Measurements from ENCODE around the gene SLC35E4. TPM values are rescaled to one million over a fixed set of nuclear protein-coding genes. Genes with fewer than 3 reads are reported as not detected.
"Not testable (repeated sequence)": the region's sequence is repeated elsewhere in the genome, so short reads cannot be mapped to it uniquely, and the experiment has no call there.

Gene SLC35E4, protein sequence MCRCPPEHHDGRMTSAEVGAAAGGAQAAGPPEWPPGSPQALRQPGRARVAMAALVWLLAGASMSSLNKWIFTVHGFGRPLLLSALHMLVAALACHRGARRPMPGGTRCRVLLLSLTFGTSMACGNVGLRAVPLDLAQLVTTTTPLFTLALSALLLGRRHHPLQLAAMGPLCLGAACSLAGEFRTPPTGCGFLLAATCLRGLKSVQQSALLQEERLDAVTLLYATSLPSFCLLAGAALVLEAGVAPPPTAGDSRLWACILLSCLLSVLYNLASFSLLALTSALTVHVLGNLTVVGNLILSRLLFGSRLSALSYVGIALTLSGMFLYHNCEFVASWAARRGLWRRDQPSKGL
- polyA plus RNA-seq (ENCODE audit: low read depth in 6 of 6): under 1 TPM in 5 of 6 donors, not detected in 1; 0.09 to 0.45 (median 0.33) TPM

DNA sequence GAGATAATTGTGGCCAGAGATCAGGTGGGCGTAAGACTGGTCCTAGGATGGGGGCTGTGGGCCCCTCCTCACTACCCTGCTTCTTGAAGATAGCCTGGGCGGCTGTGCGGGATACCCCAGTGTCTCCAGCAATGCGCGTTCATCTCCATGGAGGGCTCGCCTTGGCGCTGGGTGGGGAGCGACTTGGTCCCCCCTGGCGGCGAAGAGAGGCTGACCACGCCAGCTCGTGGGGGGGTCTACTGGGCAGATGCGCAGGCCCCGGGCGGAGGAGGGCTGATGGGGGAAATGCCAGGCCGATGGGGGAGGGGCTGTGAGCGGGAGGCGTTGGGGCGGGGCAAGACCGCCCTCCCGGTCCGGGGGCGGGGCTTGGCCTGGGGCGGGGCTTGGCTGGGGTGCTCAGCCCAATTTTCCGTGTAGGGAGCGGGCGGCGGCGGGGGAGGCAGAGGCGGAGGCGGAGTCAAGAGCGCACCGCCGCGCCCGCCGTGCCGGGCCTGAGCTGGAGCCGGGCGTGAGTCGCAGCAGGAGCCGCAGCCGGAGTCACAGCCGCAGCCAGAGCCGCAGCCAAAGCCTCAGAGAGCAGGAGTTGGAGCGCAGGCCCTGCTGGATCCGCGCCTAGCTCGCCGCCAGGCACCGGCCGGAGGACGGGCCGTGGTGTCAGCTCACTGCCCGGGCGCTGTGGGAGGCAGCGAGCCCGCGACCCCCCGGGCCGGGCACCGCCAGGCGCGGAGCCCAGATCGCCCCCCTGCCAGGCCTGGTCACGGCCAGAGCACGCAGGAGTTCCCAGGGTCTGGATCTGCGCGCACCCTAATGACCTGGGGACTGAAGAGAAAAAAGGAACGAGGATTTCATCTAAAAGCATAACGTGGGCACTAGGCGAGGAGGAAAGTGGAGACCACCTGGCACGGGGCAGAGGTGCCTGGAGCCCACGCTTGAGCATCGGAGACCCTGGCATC, at the start of gene SLC35E4:
TSS of gene SLC35E4 (plus strand) at position 509 of the 953 bp plus-strand sequence. CDS start 670 bp downstream, outside the sequence.
- H3K36me3 Mint-ChIP-seq: no peaks in the 10 kb centered on the region
- ATAC-seq (ENCODE audit: low read depth in 2 of 2) (peak; percentile 73), DNase-seq (peak; percentile 88)
- no peaks in the 10 kb centered on the region for H3K27me3 Mint-ChIP-seq
- H3K27ac Mint-ChIP-seq: peak within 1 kb of the TSS; percentile 88 to 98 (median 92)
- peaks cover 17 to 25% (median 18%) of the 10 kb centered on the region in 3 donors for H3K4me1 Mint-ChIP-seq
- H3K9me3 Mint-ChIP-seq: no peaks in the 10 kb centered on the region
- H3K4me3 Mint-ChIP-seq: peak within 1 kb of the TSS; percentile 86 to 92 (median 91)

DNA sequence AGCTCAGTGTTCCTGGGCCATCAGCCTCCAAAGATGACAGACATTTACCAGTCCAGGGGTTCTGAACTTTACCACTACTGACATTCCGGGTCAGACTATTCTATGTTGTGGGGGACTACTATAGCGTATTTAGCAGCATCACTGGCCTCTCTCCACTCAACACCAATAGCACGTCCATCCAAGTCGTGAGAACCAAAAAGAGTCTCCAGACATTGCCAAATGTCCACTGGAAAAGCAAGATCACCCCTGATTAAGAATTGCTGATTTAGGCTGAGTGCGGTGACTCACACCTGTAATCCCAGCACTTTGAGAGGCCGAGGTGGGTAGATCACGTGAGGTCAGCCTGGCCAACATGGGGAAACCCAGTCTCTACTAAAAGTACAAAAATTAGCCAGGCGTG, 49.2 kb upstream of the SLC35E4 start:
- Mint-ChIP-seq H3K9me3 (no peaks in the 10 kb centered on the region), H3K27ac (no peak overlapping the region), H3K36me3 (peaks cover 7 to 14% of the 10 kb centered on the region in 2 donors), H3K4me3 (peak overlapping the region in 2 of 8 donors; percentile 24 to 34), H3K27me3 (no peaks in the 10 kb centered on the region), H3K4me1 (peaks cover 0 to 10% (median 0%) of the 10 kb centered on the region in 3 donors)
- DNase-seq (no peak), ATAC-seq (ENCODE audit: low read depth in 2 of 2) (no peak)

DNA sequence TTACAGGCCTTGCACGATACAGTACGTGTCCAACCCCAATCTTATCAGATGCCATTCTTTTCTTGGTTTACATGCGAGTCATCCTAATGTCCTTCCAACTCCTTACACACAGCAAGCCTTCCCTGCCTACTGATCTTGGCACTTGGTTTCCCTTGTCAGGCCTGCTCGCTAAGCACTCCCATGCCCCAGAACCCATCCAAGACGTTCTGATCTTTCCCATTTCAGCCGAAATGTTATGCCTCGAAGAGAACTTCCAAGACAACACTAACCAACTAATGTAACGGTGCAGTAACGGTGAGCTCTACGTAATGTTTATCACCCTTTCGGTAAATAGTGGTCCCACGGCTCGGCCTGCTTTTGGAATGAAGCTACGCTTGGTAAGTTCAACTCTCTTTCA, 44.4 kb upstream of the SLC35E4 start:
- peaks cover 0 to 10% (median 0%) of the 10 kb centered on the region in 3 donors for H3K4me1 Mint-ChIP-seq
- no peaks in the 10 kb centered on the region for H3K9me3 Mint-ChIP-seq
- no peak overlapping the region for H3K4me3 Mint-ChIP-seq
- ATAC-seq (ENCODE audit: low read depth in 2 of 2) (no peak), DNase-seq (no peak)
- no peak overlapping the region for H3K27ac Mint-ChIP-seq
- peaks cover 0 to 9% (median 5%) of the 10 kb centered on the region in 3 donors for H3K27me3 Mint-ChIP-seq
- peaks cover 0 to 14% of the 10 kb centered on the region in 2 donors for H3K36me3 Mint-ChIP-seq

DNA sequence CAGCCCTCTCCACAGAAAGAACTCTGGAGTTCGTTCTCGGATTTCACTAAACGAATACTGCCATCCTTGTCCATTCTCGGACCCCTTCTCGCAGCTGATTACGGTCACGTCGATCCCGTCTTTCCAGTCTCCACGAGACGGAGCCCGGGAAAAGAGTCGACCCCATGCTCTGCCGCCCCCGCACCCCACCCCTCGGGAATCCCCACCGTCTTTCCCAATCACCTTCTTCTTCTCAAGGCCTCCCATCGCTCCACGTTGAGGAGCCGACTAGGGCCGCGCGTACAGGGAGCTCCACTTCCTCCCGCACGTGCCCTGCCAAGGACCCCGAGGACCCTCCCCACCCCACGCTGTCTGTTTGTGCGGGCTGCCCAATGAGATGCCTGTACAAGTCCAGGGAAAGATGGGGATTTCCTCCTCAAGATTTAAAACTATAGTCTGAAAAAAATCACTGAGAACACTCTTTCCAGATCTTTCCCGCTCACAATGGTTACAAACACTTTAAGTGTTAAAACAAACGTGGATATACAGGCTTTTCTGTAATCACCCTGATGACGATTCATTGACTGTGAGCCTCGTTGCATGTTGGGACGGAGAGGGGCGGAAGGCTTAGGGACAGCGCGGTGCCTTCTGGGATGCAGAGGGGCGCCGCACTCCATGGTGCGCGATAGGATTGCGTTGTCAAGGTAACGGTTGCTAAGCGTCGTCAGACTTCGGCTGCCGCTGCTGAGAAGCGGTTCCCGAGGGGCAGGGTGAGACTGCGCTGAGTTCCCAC, 43.8 kb upstream of the SLC35E4 start, which contains the start of gene PES1:
TSS of gene PES1 (minus strand) at position 323 of the 772 bp plus-strand sequence. CDS start at position 246, 77 bp downstream.
- H3K36me3 Mint-ChIP-seq: peaks cover 0 to 9% of the 10 kb centered on the region in 2 donors

DNA sequence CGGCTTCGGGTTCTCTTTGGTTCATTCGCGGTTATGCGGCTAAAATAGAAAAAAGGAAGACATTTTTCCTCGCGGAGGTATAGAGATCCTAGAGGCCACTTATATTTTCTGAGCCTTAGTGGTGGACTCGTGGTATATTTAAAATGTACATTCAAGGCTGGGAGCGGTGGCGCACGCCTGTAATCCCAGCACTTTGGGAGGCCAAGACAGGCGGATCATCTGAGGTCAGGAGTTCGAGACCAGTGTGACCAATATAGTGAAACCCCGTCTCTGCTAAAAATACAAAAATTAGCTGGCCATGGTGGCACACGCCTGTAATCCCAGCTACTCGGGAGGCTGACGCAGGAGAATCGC, 43.2 kb upstream of the SLC35E4 start:
- peaks cover 0 to 10% (median 0%) of the 10 kb centered on the region in 3 donors for H3K4me1 Mint-ChIP-seq
- not testable (repeated sequence) for H3K27ac Mint-ChIP-seq; H3K36me3 Mint-ChIP-seq; ATAC-seq (ENCODE audit: low read depth in 2 of 2); H3K9me3 Mint-ChIP-seq; DNase-seq; H3K27me3 Mint-ChIP-seq; H3K4me3 Mint-ChIP-seq

More for the DNA sequence above, 43.8 kb upstream of the SLC35E4 start, which contains the start of gene PES1:
- ATAC-seq (ENCODE audit: low read depth in 2 of 2) (peak; percentile 97 to 98), DNase-seq (peak; percentile 97)
- Mint-ChIP-seq H3K4me3 (no peak within 1 kb of the TSS), H3K27me3 (peaks cover 0 to 9% (median 5%) of the 10 kb centered on the region in 3 donors), H3K4me1 (peaks cover 0 to 10% (median 0%) of the 10 kb centered on the region in 3 donors), H3K27ac (no peak within 1 kb of the TSS), H3K9me3 (no peaks in the 10 kb centered on the region)

DNA sequence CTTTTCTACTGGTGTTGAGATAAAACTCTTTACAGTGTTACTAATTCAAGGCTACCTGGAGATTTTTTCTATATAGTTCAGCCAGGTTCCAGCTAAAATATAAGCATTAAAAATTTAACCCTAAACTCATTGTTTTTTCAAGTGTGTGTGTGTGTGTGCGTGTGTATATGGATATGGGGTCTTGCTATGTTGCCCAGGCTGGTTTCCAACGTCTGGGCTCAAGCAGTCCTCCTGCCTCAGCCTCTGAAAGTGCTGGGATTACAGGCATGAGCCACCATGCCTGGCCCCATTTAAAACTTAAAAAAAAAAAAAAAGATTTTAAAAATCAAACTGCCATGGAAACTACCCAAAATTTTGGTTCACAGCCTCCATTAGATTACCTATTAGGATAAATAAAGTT, 39.4 kb upstream of the SLC35E4 start:
- Mint-ChIP-seq H3K27me3 (peaks cover 0 to 9% (median 5%) of the 10 kb centered on the region in 3 donors), H3K27ac (no peak overlapping the region), H3K9me3 (no peaks in the 10 kb centered on the region), H3K4me1 (no peaks in the 10 kb centered on the region), H3K4me3 (no peak overlapping the region), H3K36me3 (no peaks in the 10 kb centered on the region)
- DNase-seq (no peak), ATAC-seq (ENCODE audit: low read depth in 2 of 2) (no peak)

DNA sequence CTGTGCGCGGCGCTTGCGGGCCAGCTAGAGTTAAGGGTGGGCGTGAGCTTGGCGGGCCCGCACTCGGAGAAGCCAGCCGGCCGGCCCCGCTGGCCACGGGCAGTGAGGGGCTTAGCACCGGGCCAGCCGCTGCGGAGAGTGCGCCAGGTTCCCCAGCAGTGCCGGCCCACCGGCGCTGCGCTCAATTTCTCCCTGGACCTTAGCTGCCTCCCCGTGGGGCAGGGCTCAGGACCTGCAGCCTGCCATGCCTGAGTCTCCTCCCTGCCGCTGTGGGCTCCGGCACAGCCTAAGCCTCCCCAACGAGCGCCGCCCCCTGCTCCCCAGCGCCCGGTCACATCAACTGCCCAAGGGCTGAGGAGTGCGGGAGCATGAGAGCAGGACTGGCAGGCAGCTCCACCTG, 38.7 kb upstream of the SLC35E4 start:
- no peaks in the 10 kb centered on the region for H3K4me1 Mint-ChIP-seq
- H3K36me3 Mint-ChIP-seq: no peaks in the 10 kb centered on the region
- no peaks in the 10 kb centered on the region for H3K9me3 Mint-ChIP-seq
- DNase-seq: no peak
- no peak overlapping the region for H3K4me3 Mint-ChIP-seq
- peaks cover 0 to 9% (median 5%) of the 10 kb centered on the region in 3 donors for H3K27me3 Mint-ChIP-seq
- H3K27ac Mint-ChIP-seq: no peak overlapping the region
- no peak for ATAC-seq (ENCODE audit: low read depth in 2 of 2)

DNA sequence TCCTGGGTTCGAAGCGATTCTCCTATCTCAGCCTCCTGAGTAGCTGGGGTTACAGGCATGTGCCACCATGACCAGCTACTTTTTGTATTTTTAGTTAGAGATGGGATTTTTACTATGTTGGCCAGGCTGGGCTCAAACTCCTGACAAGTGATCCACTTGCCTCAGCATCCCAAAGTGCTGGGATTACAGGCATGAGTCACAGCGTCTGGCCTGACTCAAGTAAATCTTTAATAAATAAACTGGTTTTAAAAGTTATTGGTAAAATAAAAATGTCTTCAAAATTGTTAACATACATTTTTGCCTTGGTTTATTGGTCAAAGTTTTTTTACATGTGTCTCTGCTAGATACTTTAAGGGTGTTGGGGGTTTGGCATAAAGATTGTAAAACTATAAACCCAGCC, 36.6 kb upstream of the SLC35E4 start:
- no peak for ATAC-seq (ENCODE audit: low read depth in 2 of 2)
- H3K27ac Mint-ChIP-seq: no peak overlapping the region
- H3K27me3 Mint-ChIP-seq: peaks cover 0 to 5% (median 0%) of the 10 kb centered on the region in 3 donors

DNA sequence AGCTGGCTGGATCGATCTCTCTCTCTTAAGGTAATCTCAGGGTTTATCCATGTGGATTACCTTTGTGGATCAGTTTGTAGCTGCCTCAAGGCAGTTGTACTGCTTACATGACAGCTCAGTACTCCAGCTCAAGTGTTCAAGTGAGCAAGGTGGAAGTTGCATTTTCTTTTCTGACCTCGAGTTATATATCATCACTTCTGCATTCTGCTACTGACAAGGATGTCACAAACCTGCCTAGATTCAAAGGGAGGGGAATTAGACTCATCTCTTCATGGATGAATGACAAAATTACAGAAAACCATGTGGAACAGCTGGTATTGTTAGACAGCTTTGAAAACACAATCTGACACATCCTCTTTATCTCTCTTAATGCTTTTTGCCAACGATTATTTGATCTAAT, 34.7 kb upstream of the SLC35E4 start:
- peak; percentile 50 to 58 for ATAC-seq (ENCODE audit: low read depth in 2 of 2)
- Mint-ChIP-seq H3K9me3 (no peaks in the 10 kb centered on the region), H3K4me1 (peaks cover 5 to 7% (median 7%) of the 10 kb centered on the region in 3 donors), H3K27me3 (peaks cover 0 to 3% (median 0%) of the 10 kb centered on the region in 3 donors), H3K36me3 (no peaks in the 10 kb centered on the region), H3K4me3 (no peak overlapping the region), H3K27ac (peak overlapping the region in 1 of 6 donors; percentile 66)
- DNase-seq: no peak

More for the DNA sequence above, 36.6 kb upstream of the SLC35E4 start:
- H3K4me3 Mint-ChIP-seq: no peak overlapping the region
- DNase-seq: no peak
- H3K4me1 Mint-ChIP-seq: no peaks in the 10 kb centered on the region
- H3K9me3 Mint-ChIP-seq: no peaks in the 10 kb centered on the region
- H3K36me3 Mint-ChIP-seq: no peaks in the 10 kb centered on the region

DNA sequence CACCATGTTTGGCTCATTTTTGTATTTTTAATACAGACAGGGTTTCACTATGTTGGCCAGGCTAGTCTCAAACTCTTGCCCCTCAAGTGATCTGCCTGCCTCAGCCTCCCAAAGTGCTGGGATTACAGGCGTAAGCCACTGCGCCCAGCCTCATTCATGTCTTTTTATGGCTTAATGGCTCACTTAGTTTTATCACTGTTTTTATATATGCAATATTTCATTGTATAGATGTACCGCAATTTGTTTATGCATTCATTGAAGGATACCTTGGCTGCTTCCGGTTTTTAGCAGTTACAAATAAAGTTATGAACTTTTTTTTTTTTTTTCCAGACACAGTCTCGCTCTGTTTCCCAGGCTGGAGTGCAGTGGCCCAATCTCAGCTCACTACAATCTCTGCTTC, 34.1 kb upstream of the SLC35E4 start:
- Mint-ChIP-seq H3K4me1 (peaks cover 7 to 11% (median 8%) of the 10 kb centered on the region in 3 donors), H3K9me3 (no peaks in the 10 kb centered on the region), H3K27me3 (no peaks in the 10 kb centered on the region), H3K27ac (peak overlapping the region in 1 of 6 donors; percentile 6), H3K4me3 (no peak overlapping the region), H3K36me3 (no peaks in the 10 kb centered on the region)
- DNase-seq (no peak), ATAC-seq (ENCODE audit: low read depth in 2 of 2) (no peak)

DNA sequence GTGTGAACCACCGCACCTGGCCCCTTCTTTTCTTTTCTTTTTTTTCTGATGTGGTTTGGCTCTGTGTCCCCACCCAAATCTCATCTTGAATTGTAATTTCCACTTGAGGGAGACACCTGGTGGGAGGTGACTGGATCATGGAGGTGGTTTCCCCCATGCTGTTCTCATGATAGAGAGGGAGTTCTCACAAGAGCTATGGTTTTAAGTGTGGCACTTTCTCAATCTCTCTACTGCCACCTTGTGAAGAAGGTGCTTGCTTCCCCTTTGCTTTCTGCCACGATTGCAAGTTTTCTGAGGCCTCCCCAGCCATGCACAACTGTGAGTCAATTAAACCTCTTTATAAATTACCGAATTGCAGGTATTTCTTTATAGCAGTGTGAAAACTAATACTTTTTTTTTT, 33.5 kb upstream of the SLC35E4 start:
- Mint-ChIP-seq H3K36me3 (no peaks in the 10 kb centered on the region), H3K4me3 (peak overlapping the region in 1 of 8 donors; percentile 1), H3K27me3 (peaks cover 0 to 2% (median 0%) of the 10 kb centered on the region in 3 donors), H3K27ac (no peak overlapping the region), H3K4me1 (peaks cover 11 to 17% (median 12%) of the 10 kb centered on the region in 3 donors), H3K9me3 (no peaks in the 10 kb centered on the region)
- DNase-seq: no peak
- peak; percentile 38 to 54 for ATAC-seq (ENCODE audit: low read depth in 2 of 2)

DNA sequence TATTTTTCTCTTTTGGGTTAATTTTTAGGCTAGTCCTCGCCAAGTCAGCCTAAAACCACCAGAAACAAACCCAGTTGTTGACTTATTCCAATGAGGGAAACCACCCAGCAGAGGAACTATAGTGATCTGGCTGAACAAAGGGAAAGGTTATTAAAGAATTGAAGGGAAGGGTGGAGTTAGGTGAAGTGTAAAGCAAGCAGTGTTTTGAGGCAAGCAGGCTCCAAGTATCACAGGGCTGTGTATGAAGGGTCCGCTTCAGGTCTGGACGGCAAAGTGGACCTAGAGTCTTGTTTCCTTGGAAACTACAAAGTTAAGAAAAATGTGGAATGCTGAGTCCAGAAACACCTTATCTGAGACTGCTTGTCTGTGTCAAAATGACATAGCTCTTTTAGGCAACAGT, 31.8 kb upstream of the SLC35E4 start:
- Mint-ChIP-seq H3K36me3 (no peaks in the 10 kb centered on the region), H3K27me3 (peaks cover 0 to 4% (median 0%) of the 10 kb centered on the region in 3 donors), H3K9me3 (no peaks in the 10 kb centered on the region), H3K27ac (no peak overlapping the region), H3K4me1 (peaks cover 17 to 26% (median 18%) of the 10 kb centered on the region in 3 donors), H3K4me3 (no peak overlapping the region)
- ATAC-seq (ENCODE audit: low read depth in 2 of 2) (no peak), DNase-seq (no peak)
